HCT116 (cell line): ENCODE measurements around the gene DMD. TPM values are rescaled to one million over a fixed set of nuclear protein-coding genes. Genes with fewer than 3 reads are reported as not detected.

Source experiments
- ATAC-seq: fragments of 200-7000 bp; cut with Tn5 transposase; 2 replicates; pipeline ENCODE4 v1.9.1; 2020; ENCODE audit warnings: mild to moderate bottlenecking, moderate library complexity
- BruUV-seq: library from RNA; stranded (reverse); fragments of 400-500 nt; replicated peaks from 2 replicates; lab custom pipeline; 2021; lab: Mats Ljungman, UMichigan
- CTCF ChIA-PET: fragments of 300-600 bp; sonication (Branson Sonifier 250); formaldehyde crosslinking; loops from one replicate; lab custom pipeline; 2021; ENCODE audit warnings: antibody characterized with exemption; lab: Charles Lee
- POLR2A ChIA-PET: fragments of 300-600, 350-600 bp; sonication (Branson Sonifier 250); formaldehyde crosslinking; loops from one replicate; lab custom pipeline; 2021; ENCODE audit warnings: antibody characterized with exemption; lab: Charles Lee
- RAD21 ChIA-PET, 2 experiments: fragments of 300-600 bp; sonication (Branson Sonifier 250); formaldehyde crosslinking; loops; one replicate each; lab custom pipeline; 2023; ENCODE audit warnings: low total read pairs in 2 of 2; ENCODE audit not compliant: uncharacterized antibody in 2 of 2, unreplicated experiment in 2 of 2, low non-redundant PET in 1 of 2; lab: Charles Lee
- DNase-seq: peaks from one replicate; pipeline ENCODE4 v3.0.0-alpha.2; 2010; ENCODE audit warnings: low read depth, low spot score
- H2AFZ ChIP-seq: fragments of 200-600 bp; shearing (Covaris generic), sonication (generic); 2 replicates; pipeline ENCODE4 v1.6.1; 2017; ENCODE audit warnings: low read depth, mixed run types, mixed read lengths, antibody characterized with exemption, low read length; ENCODE audit not compliant: poor library complexity, severe bottlenecking
- H3K27ac ChIP-seq: 2 replicates; pipeline ENCODE4 v1.5.1; 2012; ENCODE audit warnings: low read depth, low read length
- H3K27me3 ChIP-seq: fragments of 200-600 bp; sonication (generic); 2 replicates; pipeline ENCODE4 v1.6.1; 2016; ENCODE audit warnings: mixed run types, low read length, mixed read lengths; ENCODE audit not compliant: insufficient read depth
- H3K36me3 ChIP-seq, 2 experiments: fragments of 200-500 bp in 1 of 2; fragments of 200-600 bp in 1 of 2; sonication (Bioruptor generic) in 1 of 2; sonication (generic) in 1 of 2; 2 replicates each; pipeline versions ENCODE4 v1.5.1 to v1.6.1; 2014 to 2016; ENCODE audit warnings: low read length in 2 of 2, inconsistent platforms in 1 of 2, mixed read lengths in 1 of 2, mixed run types in 1 of 2; ENCODE audit not compliant: insufficient read depth in 2 of 2, control insufficient read depth in 1 of 2
- H3K4me1 ChIP-seq, 2 experiments: fragments of 200-600 bp in 1 of 2; sonication (generic) in 1 of 2; 2 replicates each; pipeline versions ENCODE4 v1.5.1 to v1.6.1; 2012 to 2017; ENCODE audit warnings: low read length in 2 of 2, inconsistent platforms in 1 of 2, mild to moderate bottlenecking in 1 of 2, mixed read lengths in 1 of 2, mixed run types in 1 of 2, moderate library complexity in 1 of 2; ENCODE audit not compliant: insufficient read depth in 2 of 2, control insufficient read depth in 1 of 2
- H3K4me2 ChIP-seq: fragments of 200-600 bp; sonication (generic); 2 replicates; pipeline ENCODE4 v1.6.1; 2017; ENCODE audit warnings: mixed run types, low read length, mixed read lengths
- H3K4me3 ChIP-seq, 2 experiments: fragments of 200-600 bp in 1 of 2; sonication (generic) in 1 of 2; replicated peaks in 1 of 2; 2 replicates each; pipeline ENCODE4 v1.5.1; 2011 to 2016; ENCODE audit warnings: low read length in 2 of 2, control low read depth in 1 of 2, low read depth in 1 of 2, mild to moderate bottlenecking in 1 of 2, mixed read lengths in 1 of 2, mixed run types in 1 of 2
- H3K79me2 ChIP-seq: fragments of 200-600 bp; sonication (generic); 2 replicates; pipeline ENCODE4 v1.6.1; 2017; ENCODE audit warnings: mild to moderate bottlenecking, mixed run types, low read length, moderate library complexity, mixed read lengths; ENCODE audit not compliant: insufficient read depth
- H3K9ac ChIP-seq: fragments of 200-600 bp; sonication (generic); 2 replicates; pipeline ENCODE4 v1.6.1; 2016; ENCODE audit warnings: low read length, mixed read lengths
- H3K9me2 ChIP-seq: fragments of 200-600 bp; sonication (generic), shearing (Covaris generic); 2 replicates; pipeline ENCODE4 v1.6.1; 2017; ENCODE audit warnings: mixed run types, mild to moderate bottlenecking, moderate library complexity; ENCODE audit not compliant: insufficient read depth
- H3K9me3 ChIP-seq, 2 experiments: fragments of 200-500 bp in 1 of 2; fragments of 200-600 bp in 1 of 2; sonication (Bioruptor generic) in 1 of 2; sonication (generic) in 1 of 2; 2 replicates each; pipeline ENCODE4 v1.6.1; 2014 to 2017; ENCODE audit warnings: low read length in 2 of 2, mixed read lengths in 2 of 2, inconsistent platforms in 1 of 2, low read depth in 1 of 2, mild to moderate bottlenecking in 1 of 2, mixed run types in 1 of 2, moderate library complexity in 1 of 2; ENCODE audit not compliant: control insufficient read depth in 1 of 2, insufficient read depth in 1 of 2
- H4K20me1 ChIP-seq: fragments of 200-600 bp; sonication (generic), shearing (Covaris generic); 2 replicates; pipeline ENCODE4 v1.6.1; 2017; ENCODE audit warnings: mixed run types, mild to moderate bottlenecking, moderate library complexity; ENCODE audit not compliant: insufficient read depth
- ELF1 ChIP-seq: IDR thresholded peaks from 2 replicates; pipeline ENCODE4 v1.6.1; 2012; ENCODE audit warnings: low read depth, borderline replicate concordance
- EZH2 ChIP-seq: fragments of 200-600 bp; sonication (generic); IDR thresholded peaks from 2 replicates; pipeline ENCODE4 v1.6.1; 2017; ENCODE audit warnings: antibody characterized with exemption, mixed run types
- FOSL1 ChIP-seq: IDR thresholded peaks from 2 replicates; pipeline ENCODE4 v1.6.1; 2012; ENCODE audit warnings: low read depth
- JUND ChIP-seq: IDR thresholded peaks from 2 replicates; pipeline ENCODE4 v1.6.1; 2012
- POLR2A ChIP-seq: IDR thresholded peaks from 2 replicates; pipeline ENCODE4 v1.7.0; 2011; ENCODE audit warnings: borderline replicate concordance; ENCODE audit not compliant: insufficient read depth, insufficient read length; ENCODE audit errors: extremely low read depth
- POLR2AphosphoS5 ChIP-seq: IDR thresholded peaks from 2 replicates; pipeline ENCODE4 v1.6.1; 2011; ENCODE audit warnings: mild to moderate bottlenecking, low read depth, low read length, moderate library complexity
- TCF7L2 ChIP-seq: IDR thresholded peaks from 2 replicates; pipeline ENCODE4 v1.7.0; 2011; ENCODE audit warnings: borderline replicate concordance, inconsistent platforms; ENCODE audit not compliant: insufficient read depth, insufficient read length; ENCODE audit errors: extremely low read depth
- ZNF274 ChIP-seq: fragments of 200-500 bp; sonication (Bioruptor generic); IDR thresholded peaks from 2 replicates; pipeline ENCODE4 v1.6.1; 2014; ENCODE audit warnings: mild to moderate bottlenecking, low read depth, low read length, inconsistent platforms
- intact Hi-C: fragments of 100-400 bp; cut with micrococcal nuclease; formaldehyde crosslinking; loops from 2 replicates; pipeline ENCODE4 v1.10.0; 2022
- total RNA-seq: library from RNA; stranded (reverse); gene quantifications from one replicate; pipeline ENCODE4 v1.2.1, GENCODE V29; 2021; ENCODE audit not compliant: unreplicated experiment
- TF ChIP-seq, protein P1 (sequence below), 3 experiments: fragments of 200-600 bp in 1 of 3; sonication (generic) in 1 of 3; IDR thresholded peaks in 2 of 3; conservative IDR thresholded peaks in 1 of 3; 2 replicates each; pipeline ENCODE4 v1.5.1; 2012 to 2017; ENCODE audit warnings: low read depth in 2 of 3, low read length in 2 of 3, antibody characterized with exemption in 1 of 3, borderline replicate concordance in 1 of 3, control low read depth in 1 of 3, mild to moderate bottlenecking in 1 of 3, mixed read lengths in 1 of 3, mixed run types in 1 of 3, moderate library complexity in 1 of 3; ENCODE audit not compliant: insufficient read depth in 1 of 3
- TF ChIP-seq, protein P2 (sequence below): IDR thresholded peaks from 2 replicates; pipeline ENCODE4 v1.6.1; 2012
- TF ChIP-seq, protein P3 (sequence below): IDR thresholded peaks from 2 replicates; pipeline ENCODE4 v1.6.1; 2012

The DMD gene
- total RNA-seq, 1 experiment from 2014 or later: 0.05 TPM

DNA sequence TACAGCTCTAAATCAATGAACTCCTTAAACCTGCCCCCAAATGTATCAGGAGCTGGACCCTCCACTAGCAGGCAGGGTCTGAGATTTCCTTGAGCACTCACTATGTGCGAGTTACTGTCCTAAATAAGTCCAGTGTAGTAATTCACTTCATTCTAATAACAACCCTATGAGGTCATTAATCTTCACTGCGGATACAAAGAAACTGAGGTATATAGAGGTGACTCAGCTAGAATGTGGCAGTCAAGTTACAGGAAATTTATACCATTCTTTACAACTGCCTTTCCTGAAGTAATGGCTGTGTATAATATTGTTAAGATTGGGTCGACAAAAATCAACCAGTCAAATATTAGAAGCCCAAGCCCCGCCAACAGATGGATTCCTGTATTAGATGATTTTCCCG, 1665.6 kb downstream of the DMD start:
- no peak for DNase-seq
- RAD21 ChIA-PET: no interaction called here
- no peaks in the 10 kb centered on the region for H3K27me3 ChIP-seq
- no peaks in the 10 kb centered on the region for H3K9me3 ChIP-seq
- H3K79me2 ChIP-seq: no peaks in the 10 kb centered on the region
- H3K27ac ChIP-seq: no peak overlapping the region
- POLR2A ChIA-PET: no interaction called here
- H3K36me3 ChIP-seq: no peaks in the 10 kb centered on the region
- CTCF ChIA-PET: no interaction called here
- ATAC-seq: no peak
- no peak overlapping the region for H3K4me2 ChIP-seq
- H2AFZ ChIP-seq: no peak overlapping the region
- intact Hi-C loops: no loop called here
- H3K9ac ChIP-seq: no peak overlapping the region
- no TSS peak for BruUV-seq
- H3K4me3 ChIP-seq: no peak overlapping the region
- H4K20me1 ChIP-seq: no peaks in the 10 kb centered on the region
- H3K4me1 ChIP-seq: no peaks in the 10 kb centered on the region
- TF ChIP-seq, protein P1, sequence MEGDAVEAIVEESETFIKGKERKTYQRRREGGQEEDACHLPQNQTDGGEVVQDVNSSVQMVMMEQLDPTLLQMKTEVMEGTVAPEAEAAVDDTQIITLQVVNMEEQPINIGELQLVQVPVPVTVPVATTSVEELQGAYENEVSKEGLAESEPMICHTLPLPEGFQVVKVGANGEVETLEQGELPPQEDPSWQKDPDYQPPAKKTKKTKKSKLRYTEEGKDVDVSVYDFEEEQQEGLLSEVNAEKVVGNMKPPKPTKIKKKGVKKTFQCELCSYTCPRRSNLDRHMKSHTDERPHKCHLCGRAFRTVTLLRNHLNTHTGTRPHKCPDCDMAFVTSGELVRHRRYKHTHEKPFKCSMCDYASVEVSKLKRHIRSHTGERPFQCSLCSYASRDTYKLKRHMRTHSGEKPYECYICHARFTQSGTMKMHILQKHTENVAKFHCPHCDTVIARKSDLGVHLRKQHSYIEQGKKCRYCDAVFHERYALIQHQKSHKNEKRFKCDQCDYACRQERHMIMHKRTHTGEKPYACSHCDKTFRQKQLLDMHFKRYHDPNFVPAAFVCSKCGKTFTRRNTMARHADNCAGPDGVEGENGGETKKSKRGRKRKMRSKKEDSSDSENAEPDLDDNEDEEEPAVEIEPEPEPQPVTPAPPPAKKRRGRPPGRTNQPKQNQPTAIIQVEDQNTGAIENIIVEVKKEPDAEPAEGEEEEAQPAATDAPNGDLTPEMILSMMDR (IDR thresholded peaks at IDR 0.05 in 2 of 3, conservative IDR thresholded peaks at IDR 0.05 in 1 of 3; ENCODE audit: borderline replicate concordance in 1 of 3, insufficient read depth in 1 of 3, low read depth in 2 of 3, low read length in 2 of 3): no peak
- TF ChIP-seq ZNF274: no peak
- TF ChIP-seq POLR2AphosphoS5: no peak
- H3K9me2 ChIP-seq: no peaks in the 10 kb centered on the region

DNA sequence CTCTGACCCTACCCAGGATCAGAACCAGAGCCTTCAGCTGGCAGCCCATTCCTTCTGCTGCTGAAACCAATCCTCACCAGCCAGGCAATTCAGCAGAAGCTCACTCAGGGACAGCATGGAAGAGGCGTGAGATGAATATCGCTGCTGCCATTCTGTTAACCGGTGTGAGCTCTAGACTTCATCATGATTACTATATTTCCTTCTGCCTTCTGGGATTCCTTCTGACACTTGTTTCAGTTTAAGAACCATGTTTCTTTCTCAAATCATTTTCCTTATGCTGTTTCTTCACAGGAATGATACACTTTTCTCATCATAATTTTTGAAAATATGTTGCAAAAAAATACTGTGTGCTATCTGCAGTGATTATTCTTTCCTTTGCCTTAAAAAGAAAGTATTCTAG, 1666.2 kb downstream of the DMD start:
- DNase-seq: no peak
- ATAC-seq: no peak
- no peaks in the 10 kb centered on the region for H3K9me3 ChIP-seq
- H3K27me3 ChIP-seq: no peaks in the 10 kb centered on the region
- no peaks in the 10 kb centered on the region for H3K79me2 ChIP-seq
- H3K4me2 ChIP-seq: no peak overlapping the region
- no peaks in the 10 kb centered on the region for H4K20me1 ChIP-seq
- H3K36me3 ChIP-seq: no peaks in the 10 kb centered on the region
- no peak overlapping the region for H3K4me3 ChIP-seq
- no peaks in the 10 kb centered on the region for H3K4me1 ChIP-seq
- CTCF ChIA-PET: no interaction called here
- POLR2A ChIA-PET: no interaction called here
- no peaks in the 10 kb centered on the region for H3K9me2 ChIP-seq
- no peak overlapping the region for H3K27ac ChIP-seq
- TF ChIP-seq ELF1 (no peak), POLR2A (no peak), JUND (no peak), EZH2 (no peak), FOSL1 (no peak), TCF7L2 (no peak)
- TF ChIP-seq, protein P2, sequence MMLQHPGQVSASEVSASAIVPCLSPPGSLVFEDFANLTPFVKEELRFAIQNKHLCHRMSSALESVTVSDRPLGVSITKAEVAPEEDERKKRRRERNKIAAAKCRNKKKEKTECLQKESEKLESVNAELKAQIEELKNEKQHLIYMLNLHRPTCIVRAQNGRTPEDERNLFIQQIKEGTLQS: no peak
- TF ChIP-seq, protein P3, sequence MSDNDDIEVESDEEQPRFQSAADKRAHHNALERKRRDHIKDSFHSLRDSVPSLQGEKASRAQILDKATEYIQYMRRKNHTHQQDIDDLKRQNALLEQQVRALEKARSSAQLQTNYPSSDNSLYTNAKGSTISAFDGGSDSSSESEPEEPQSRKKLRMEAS: no peak
- TF ChIP-seq, all 23 proteins: peak for 0
- Histone ChIP-seq H3K9ac (no peak overlapping the region), H2AFZ (no peak overlapping the region)
- RAD21 ChIA-PET: no interaction called here
- intact Hi-C loops: no loop called here
- no TSS peak for BruUV-seq
